ENCODE measurements around the gene FBLN2. TPM values are rescaled to one million over a fixed set of nuclear protein-coding genes. Genes with fewer than 3 reads are reported as not detected.
A peak's percentile ranks its signal among the peaks of the same experiment; 100 is the strongest.

FBLN2 gene
- total RNA-seq, 4 donors from 2014 or later = 20.6 to 51.2 (median 32.8) TPM

GRCh38 chr3:13539671-13540070 lies 9.3 kb upstream of the FBLN2 start:
- Histone ChIP-seq H3K9me3 (no peaks in the 10 kb centered on the region), H3K4me3 (no peak overlapping the region), H3K27me3 (no peaks in the 10 kb centered on the region), H3K27ac (no peak overlapping the region), H3K4me1 (no peaks in the 10 kb centered on the region), H3K36me3 (no peaks in the 10 kb centered on the region)
- no peak for DNase-seq
- TF ChIP-seq POLR2A (IDR thresholded peaks at IDR 0.05) = no peak
- TF ChIP-seq, protein P1, sequence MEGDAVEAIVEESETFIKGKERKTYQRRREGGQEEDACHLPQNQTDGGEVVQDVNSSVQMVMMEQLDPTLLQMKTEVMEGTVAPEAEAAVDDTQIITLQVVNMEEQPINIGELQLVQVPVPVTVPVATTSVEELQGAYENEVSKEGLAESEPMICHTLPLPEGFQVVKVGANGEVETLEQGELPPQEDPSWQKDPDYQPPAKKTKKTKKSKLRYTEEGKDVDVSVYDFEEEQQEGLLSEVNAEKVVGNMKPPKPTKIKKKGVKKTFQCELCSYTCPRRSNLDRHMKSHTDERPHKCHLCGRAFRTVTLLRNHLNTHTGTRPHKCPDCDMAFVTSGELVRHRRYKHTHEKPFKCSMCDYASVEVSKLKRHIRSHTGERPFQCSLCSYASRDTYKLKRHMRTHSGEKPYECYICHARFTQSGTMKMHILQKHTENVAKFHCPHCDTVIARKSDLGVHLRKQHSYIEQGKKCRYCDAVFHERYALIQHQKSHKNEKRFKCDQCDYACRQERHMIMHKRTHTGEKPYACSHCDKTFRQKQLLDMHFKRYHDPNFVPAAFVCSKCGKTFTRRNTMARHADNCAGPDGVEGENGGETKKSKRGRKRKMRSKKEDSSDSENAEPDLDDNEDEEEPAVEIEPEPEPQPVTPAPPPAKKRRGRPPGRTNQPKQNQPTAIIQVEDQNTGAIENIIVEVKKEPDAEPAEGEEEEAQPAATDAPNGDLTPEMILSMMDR (IDR thresholded peaks at IDR 0.05) = no peak

- H3K27ac ChIP-seq = no peak overlapping the region
- no peaks in the 10 kb centered on the region for H3K9me3 ChIP-seq
- H3K4me1 ChIP-seq = no peaks in the 10 kb centered on the region
- no peak overlapping the region for H3K4me3 ChIP-seq
- no peaks in the 10 kb centered on the region for H3K36me3 ChIP-seq
- H3K27me3 ChIP-seq = no peaks in the 10 kb centered on the region
- no peak for DNase-seq
- TF ChIP-seq POLR2A (IDR thresholded peaks at IDR 0.05) = no peak
- TF ChIP-seq, protein P1 (IDR thresholded peaks at IDR 0.05) = no peak
These were observed 8.5 kb upstream of the FBLN2 start for GRCh38 chr3:13540297-13540995.

DNA sequence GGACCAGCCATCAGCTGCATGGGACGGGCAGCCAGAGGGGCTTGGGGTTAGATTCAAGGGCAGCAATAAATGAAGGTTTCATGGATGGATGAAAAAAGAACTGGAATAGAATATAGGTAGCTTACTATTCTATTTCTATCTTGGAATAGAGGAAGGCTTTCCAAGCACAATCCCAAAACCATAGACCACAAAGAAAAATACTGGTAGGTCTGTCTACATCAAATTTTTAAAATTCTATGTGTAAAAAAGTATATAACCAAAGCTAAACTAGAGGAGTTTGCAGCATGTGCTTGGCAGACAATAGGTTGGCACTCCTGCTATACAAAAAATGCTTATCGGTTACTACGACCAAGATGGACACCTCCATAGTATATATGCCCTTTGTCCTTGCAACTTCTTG lies 7.2 kb upstream of the FBLN2 start:
- no peak for TF ChIP-seq POLR2A (IDR thresholded peaks at IDR 0.05)
- TF ChIP-seq, protein P1 (IDR thresholded peaks at IDR 0.05) = no peak
- Histone ChIP-seq H3K4me1 (no peaks in the 10 kb centered on the region), H3K4me3 (no peak overlapping the region), H3K9me3 (no peaks in the 10 kb centered on the region), H3K27ac (no peak overlapping the region), H3K36me3 (no peaks in the 10 kb centered on the region), H3K27me3 (no peaks in the 10 kb centered on the region)
- DNase-seq = no peak

- Histone ChIP-seq H3K36me3 (no peaks in the 10 kb centered on the region), H3K27me3 (no peaks in the 10 kb centered on the region), H3K9me3 (no peaks in the 10 kb centered on the region), H3K4me1 (no peaks in the 10 kb centered on the region), H3K27ac (no peak overlapping the region), H3K4me3 (no peak overlapping the region)
- no peak for DNase-seq
- no peak for TF ChIP-seq POLR2A (IDR thresholded peaks at IDR 0.05)
- TF ChIP-seq, protein P1 (IDR thresholded peaks at IDR 0.05) = no peak
These were observed 6.8 kb upstream of the FBLN2 start for GRCh38 chr3:13542142-13542541.

DNA sequence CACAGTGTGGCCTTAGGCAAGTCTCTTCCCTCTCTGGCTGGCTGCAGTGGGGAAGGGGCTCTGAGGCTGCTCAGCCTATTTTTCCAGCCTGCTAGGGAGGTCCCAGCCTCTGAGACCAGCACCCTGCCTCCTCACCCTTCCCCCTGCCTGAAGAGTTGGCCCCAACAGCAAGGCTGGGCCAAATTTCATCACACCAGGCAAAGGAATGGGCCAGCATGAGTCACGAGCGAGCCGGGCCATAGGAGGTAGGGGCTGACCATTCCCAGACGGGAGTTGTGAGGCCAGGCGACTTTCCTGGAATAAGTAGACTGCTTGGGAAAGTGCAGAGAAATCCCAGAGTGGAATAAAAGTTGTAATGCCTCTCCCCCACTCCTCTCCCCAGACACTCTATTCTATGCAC lies 5.7 kb upstream of the FBLN2 start:
- TF ChIP-seq, protein P1 (IDR thresholded peaks at IDR 0.05) = no peak
- no peak for TF ChIP-seq POLR2A (IDR thresholded peaks at IDR 0.05)
- Histone ChIP-seq H3K36me3 (no peaks in the 10 kb centered on the region), H3K4me1 (no peaks in the 10 kb centered on the region), H3K9me3 (no peaks in the 10 kb centered on the region), H3K27ac (no peak overlapping the region), H3K4me3 (no peak overlapping the region), H3K27me3 (no peaks in the 10 kb centered on the region)
- DNase-seq = peak in 1 of 3 donors; percentile 62

All from Peyer's patch (tissue), 4 donors.